ENCODE measurements around the gene OBSCN. TPM values are rescaled to one million over a fixed set of nuclear protein-coding genes. Genes with fewer than 3 reads are reported as not detected.

The OBSCN gene
- total RNA-seq, 1 experiment from 2014 or later = 33.3 TPM

- peaks cover 2% of the 10 kb centered on the region for H4K20me1 ChIP-seq (ENCODE audit: control insufficient read depth, insufficient read depth, insufficient read length)
- peaks cover 15% of the 10 kb centered on the region for H3K23me2 ChIP-seq (ENCODE audit: insufficient read length, low read depth, low read length, poor library complexity, severe bottlenecking)
- H3K23ac ChIP-seq (ENCODE audit: insufficient read length, low read depth, low read length) = no peak overlapping the region
- no peak overlapping the region for H3K18ac ChIP-seq (ENCODE audit: insufficient read length, low read depth, low read length)
- no peaks in the 10 kb centered on the region for H3K27me3 ChIP-seq (ENCODE audit: insufficient read depth, low read length)
- TF ChIP-seq CTCF (conservative IDR thresholded peaks at IDR 0.05) = no peak
- Mint-ChIP-seq H3K4me3 (no peak overlapping the region; a peak in 1 of 5 replicates), H3K36me3 (ENCODE audit: insufficient read depth in 1 of 3, low read depth in 3 of 3) (peaks cover 35 to 53% (median 53%) of the 10 kb centered on the region in 3 experiments), H3K27ac (peak overlapping the region in 1 of 3 experiments; percentile 66; a peak in 2 of 7 replicates), H3K9me3 (no peaks in the 10 kb centered on the region), H3K27me3 (ENCODE audit: low read depth) (no peaks in the 10 kb centered on the region), H3K4me1 (peaks cover 14 to 25% of the 10 kb centered on the region in 2 experiments)
- no peak overlapping the region for H3K14ac ChIP-seq (ENCODE audit: insufficient read depth, low read length)
- DNase-seq = peak; percentile 13
- H4K91ac ChIP-seq (ENCODE audit: insufficient read length, low read depth, low read length) = no peak overlapping the region
- H2BK120ac ChIP-seq (ENCODE audit: low read depth, low read length, poor library complexity, severe bottlenecking) = no peak overlapping the region
- H3K79me1 ChIP-seq (ENCODE audit: insufficient read depth, low read depth, low read length, poor library complexity, severe bottlenecking) = peaks cover 16% of the 10 kb centered on the region
- no CpG with 5 or more reads among the region's 9 CpGs for WGBS (ENCODE audit: extremely low coverage, insufficient read length, low lambda C conversion rate)
- peaks cover 23% of the 10 kb centered on the region for H3K79me2 ChIP-seq (ENCODE audit: insufficient read depth, low read length)
- H2AFZ ChIP-seq (ENCODE audit: low read length) = no peak overlapping the region
- no peak overlapping the region for H2BK12ac ChIP-seq (ENCODE audit: insufficient read length, low read depth, low read length)
- H3K4me2 ChIP-seq (ENCODE audit: insufficient read depth, insufficient read length, low read length) = no peak overlapping the region
- H3K56ac ChIP-seq (ENCODE audit: insufficient read length, low read depth, low read length) = no peak overlapping the region
- no peak overlapping the region for H3K4ac ChIP-seq (ENCODE audit: low read depth, low read length)
- H4K8ac ChIP-seq (replicated peaks; ENCODE audit: insufficient read length, low read depth, low read length) = no peak overlapping the region
- no peak overlapping the region for H3K9ac ChIP-seq (ENCODE audit: extremely low read depth, insufficient read length, low read length)
- no peak overlapping the region for H2AK5ac ChIP-seq (ENCODE audit: insufficient read length, low read length)
- H3K4me1 ChIP-seq (ENCODE audit: insufficient read depth, low read length) = 0 out of 2 replicates have a peak, but pooled peaks cover 5% of the 10 kb centered on the region
- no peak overlapping the region for H2BK5ac ChIP-seq (ENCODE audit: insufficient read length, low read length)
- H3T11ph ChIP-seq (ENCODE audit: low read length) = no peak overlapping the region
- no peak overlapping the region for H2BK20ac ChIP-seq (ENCODE audit: low read depth, low read length, poor library complexity, severe bottlenecking)
- no peaks in the 10 kb centered on the region for H3K9me3 ChIP-seq (ENCODE audit: control insufficient read depth, low read depth, low read length)
- H3K27ac ChIP-seq (ENCODE audit: insufficient read length, low read depth, low read length) = no peak overlapping the region
- no peak overlapping the region for H2BK15ac ChIP-seq (ENCODE audit: low read depth, low read length)
- no peak overlapping the region for H4K5ac ChIP-seq (ENCODE audit: insufficient read length, low read depth, low read length)
Observed at GRCh38 chr1:228403231-228403631, 195.4 kb downstream of the OBSCN start.

Data from H9 (cell line).